ENCODE results near the gene RNF149.
"Not testable (repeated sequence)": the region's sequence is repeated elsewhere in the genome, so short reads cannot be mapped to it uniquely, and the experiment has no call there.

Gene RNF149, protein sequence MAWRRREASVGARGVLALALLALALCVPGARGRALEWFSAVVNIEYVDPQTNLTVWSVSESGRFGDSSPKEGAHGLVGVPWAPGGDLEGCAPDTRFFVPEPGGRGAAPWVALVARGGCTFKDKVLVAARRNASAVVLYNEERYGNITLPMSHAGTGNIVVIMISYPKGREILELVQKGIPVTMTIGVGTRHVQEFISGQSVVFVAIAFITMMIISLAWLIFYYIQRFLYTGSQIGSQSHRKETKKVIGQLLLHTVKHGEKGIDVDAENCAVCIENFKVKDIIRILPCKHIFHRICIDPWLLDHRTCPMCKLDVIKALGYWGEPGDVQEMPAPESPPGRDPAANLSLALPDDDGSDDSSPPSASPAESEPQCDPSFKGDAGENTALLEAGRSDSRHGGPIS

DNA sequence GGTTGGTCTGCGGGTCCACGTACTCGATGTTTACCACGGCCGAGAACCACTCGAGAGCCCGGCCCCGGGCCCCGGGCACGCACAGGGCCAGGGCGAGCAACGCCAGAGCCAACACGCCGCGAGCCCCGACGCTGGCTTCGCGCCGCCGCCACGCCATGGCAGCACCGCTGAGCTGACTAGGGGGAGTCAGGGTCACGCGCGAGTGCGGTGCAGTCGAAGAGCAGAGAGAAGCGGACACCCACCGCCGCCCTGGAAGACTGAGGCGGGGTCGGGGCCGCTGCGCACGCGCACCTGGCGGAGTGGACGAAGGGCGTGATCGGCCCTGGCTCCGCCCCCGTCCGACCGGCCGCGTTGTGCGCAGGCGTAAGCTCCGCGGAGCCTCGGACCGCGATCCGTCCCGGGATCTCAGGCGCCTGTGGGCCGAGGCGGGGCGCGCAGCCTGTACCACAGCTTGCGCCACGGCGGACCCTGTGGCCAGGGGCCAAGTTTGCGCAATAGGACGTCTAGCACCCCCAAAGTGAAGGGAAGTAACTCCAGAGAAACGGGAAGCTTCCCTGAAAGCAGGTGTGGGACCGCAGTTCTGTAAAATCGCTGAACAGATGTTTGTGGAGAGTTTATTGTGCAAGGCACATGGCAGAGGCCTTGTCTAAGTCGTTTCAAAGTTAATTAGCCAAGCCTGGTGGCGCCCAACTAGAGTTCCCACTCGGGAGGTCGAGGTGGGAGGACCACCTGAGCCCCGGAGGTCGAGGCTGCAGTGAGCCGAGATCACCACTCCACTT is at the start of gene RNF149:
Gene RNF149 (minus strand): TSS at position 270 of the 779 bp plus-strand sequence. CDS start 113 bp downstream, at position 157.
- DNase-seq (ENCODE audit: low read depth), result peak; percentile 93

DNA sequence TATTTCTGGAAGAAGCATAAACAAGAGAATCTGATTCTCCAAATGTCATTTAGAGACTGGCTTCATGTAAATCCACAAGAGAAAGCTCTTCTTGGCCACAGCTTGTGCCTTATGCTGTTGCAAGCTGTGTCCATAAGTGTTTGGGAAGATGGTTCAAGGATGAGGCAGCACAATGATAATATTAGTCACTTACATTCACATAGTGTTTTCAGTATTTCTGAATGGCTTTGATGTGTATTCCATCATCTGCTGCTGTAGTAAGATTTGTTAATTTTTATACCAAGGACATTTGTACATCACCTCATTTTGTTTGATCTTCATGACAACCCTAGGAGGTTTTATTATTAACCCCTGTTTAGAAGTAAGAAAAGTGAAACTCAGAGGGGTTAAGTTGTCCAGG is 48.9 kb upstream of the RNF149 start:
- TF ChIP-seq, protein P1, sequence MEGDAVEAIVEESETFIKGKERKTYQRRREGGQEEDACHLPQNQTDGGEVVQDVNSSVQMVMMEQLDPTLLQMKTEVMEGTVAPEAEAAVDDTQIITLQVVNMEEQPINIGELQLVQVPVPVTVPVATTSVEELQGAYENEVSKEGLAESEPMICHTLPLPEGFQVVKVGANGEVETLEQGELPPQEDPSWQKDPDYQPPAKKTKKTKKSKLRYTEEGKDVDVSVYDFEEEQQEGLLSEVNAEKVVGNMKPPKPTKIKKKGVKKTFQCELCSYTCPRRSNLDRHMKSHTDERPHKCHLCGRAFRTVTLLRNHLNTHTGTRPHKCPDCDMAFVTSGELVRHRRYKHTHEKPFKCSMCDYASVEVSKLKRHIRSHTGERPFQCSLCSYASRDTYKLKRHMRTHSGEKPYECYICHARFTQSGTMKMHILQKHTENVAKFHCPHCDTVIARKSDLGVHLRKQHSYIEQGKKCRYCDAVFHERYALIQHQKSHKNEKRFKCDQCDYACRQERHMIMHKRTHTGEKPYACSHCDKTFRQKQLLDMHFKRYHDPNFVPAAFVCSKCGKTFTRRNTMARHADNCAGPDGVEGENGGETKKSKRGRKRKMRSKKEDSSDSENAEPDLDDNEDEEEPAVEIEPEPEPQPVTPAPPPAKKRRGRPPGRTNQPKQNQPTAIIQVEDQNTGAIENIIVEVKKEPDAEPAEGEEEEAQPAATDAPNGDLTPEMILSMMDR (IDR thresholded peaks at IDR 0.05; ENCODE audit: insufficient read depth, low read depth, low read length, missing control alignments), result no peak

More for the DNA sequence above, at the start of gene RNF149:
- H3K4me3 ChIP-seq (ENCODE audit: low read depth, low read length), result peak within 1 kb of the TSS; percentile 95
- TF ChIP-seq, protein P1 (IDR thresholded peaks at IDR 0.05; ENCODE audit: insufficient read depth, low read depth, low read length, missing control alignments), result no peak

DNA sequence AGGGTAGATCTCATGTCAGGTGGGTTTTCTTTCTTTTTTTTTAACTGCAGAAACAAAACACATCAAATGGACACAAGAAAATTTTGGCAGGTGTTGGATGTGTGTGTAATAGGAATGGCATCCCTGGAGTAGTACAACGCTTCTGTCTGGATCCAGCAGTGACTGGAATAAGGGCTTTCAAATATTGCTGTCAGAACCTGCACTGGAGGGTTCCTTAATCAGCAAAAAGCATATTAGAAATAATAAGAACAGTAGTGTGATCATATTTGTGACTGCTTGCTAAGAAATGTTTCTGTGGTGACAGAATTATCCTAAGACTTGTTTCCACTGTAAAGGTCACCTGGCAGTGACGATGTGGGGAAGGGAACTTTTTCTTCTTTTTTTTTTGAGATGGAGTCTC is 48.0 kb upstream of the RNF149 start:
- no peak overlapping the region for H3K4me3 ChIP-seq (ENCODE audit: low read depth, low read length)
- no peak for DNase-seq (ENCODE audit: low read depth)
- TF ChIP-seq, protein P1 (IDR thresholded peaks at IDR 0.05; ENCODE audit: insufficient read depth, low read depth, low read length, missing control alignments), result no peak

More for the DNA sequence above, 48.9 kb upstream of the RNF149 start:
- DNase-seq (ENCODE audit: low read depth), result no peak
- no peak overlapping the region for H3K4me3 ChIP-seq (ENCODE audit: low read depth, low read length)

DNA sequence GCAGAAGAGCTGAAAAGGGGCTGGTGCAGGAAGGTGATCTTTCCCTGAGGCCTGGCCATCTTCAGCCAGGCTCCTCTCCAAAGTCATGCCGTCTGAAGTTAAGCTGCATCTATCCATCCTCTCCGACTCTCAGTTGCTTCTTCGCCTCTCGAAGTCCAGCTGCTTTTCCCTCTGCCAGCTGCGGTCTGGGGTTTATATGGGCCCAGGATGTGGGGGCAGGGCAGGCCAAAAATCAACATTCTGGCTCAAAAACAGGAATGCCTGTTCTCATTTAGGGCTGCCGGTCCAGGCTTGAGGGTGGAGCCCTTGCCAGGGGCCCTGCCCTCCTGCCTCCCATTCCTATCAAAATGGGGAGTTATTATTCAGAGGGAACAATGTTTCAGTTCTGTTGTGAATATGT is 47.6 kb upstream of the RNF149 start:
- no peak overlapping the region for H3K4me3 ChIP-seq (ENCODE audit: low read depth, low read length)
- TF ChIP-seq, protein P1 (IDR thresholded peaks at IDR 0.05; ENCODE audit: insufficient read depth, low read depth, low read length, missing control alignments), result no peak
- DNase-seq (ENCODE audit: low read depth), result no peak

DNA sequence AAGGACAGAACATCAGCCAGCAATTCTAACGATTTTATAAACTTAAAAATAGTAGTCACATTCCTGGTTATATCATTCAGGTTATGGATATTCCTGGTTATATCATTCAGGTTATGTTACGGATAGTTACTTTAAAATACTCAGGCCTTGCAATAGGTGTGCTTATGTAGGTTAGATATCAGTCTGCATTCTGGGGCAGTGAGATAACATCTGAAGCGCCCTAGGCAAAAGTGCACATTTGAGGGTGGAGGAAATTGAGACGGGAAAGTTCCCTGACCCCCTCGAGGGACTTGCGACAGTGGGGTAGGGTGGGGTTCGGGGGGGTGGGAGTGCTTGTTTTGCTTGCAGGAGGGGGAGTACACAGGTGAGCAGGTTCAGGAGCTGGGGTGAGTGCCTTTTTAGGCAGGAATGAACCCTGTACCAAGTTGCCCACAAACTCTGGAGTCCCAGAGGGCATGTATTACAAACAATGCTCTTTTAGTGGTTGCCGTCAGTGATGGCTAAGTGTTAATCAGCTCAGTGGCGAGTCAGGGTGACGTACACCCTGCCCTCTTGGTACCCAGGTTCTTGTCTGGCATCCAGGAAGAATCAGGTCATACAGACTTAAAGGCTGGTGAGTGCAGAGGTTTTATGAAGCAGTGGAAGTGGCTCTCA is 47.0 kb upstream of the RNF149 start:
- TF ChIP-seq, protein P1 (IDR thresholded peaks at IDR 0.05; ENCODE audit: insufficient read depth, low read depth, low read length, missing control alignments), result no peak
- no peak for DNase-seq (ENCODE audit: low read depth)
- H3K4me3 ChIP-seq (ENCODE audit: low read depth, low read length), result no peak overlapping the region

DNA sequence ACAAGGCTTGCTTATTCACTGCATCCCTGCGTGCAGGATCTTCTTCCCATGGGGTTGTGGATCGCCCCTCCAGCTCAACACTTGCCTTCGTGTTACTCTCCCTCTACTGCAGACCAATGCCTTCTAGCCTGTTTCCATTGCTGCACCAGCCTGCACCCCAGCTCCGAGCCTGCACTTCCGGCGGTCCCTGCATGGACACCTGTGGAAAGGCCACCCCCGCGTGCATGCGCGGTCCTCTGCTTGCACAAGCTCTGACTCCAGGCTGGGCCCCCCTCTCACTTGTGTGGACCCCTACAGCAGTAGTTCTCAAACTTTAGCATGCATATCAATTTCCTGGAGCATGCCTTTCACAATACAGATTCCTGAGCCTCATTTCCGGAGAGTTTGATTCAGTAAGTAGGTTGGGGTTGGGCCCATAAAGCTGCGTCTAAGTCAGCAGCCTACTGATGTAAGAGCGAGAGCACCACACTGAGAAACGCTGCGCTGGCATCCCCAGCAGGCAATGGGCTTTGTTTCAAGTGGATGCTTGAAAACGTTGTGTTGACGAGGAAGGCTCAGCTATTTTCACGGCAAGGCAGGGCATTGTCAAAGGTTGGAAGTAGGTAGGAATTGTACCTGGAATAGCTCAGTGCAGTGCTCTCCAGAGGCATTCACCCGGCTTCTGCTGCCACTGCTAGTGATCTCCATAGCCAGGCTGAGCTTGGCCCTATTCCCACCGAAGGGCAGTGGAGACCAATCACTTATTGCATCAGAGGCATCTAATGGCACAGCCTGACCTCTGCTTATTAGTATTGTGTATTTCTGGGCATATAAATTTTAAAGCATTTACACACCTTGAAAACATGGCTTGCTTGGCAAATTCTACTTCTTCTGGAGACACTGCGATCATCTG is 46.2 kb upstream of the RNF149 start:
- TF ChIP-seq, protein P1 (IDR thresholded peaks at IDR 0.05; ENCODE audit: insufficient read depth, low read depth, low read length, missing control alignments), result no peak
- H3K4me3 ChIP-seq (ENCODE audit: low read depth, low read length), result no peak overlapping the region

DNA sequence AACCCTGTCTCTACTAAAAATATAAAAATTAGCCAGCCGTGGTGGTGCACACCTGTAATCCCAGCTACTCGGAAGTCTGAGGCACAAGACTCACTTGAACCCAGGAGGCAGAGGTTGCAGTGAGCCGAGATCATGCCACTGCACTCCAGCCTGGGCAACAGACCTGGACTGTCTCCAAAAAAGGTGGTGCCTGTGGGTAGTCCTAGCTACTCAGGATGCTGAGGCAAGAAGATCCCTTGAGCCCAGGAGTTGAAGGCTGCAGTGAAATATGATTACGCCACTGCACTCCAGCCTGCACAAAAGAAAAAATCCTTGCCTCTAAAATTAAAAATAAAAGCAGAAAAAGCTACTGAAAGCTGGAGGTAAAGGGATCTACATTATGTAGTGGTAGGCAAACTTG is 44.1 kb upstream of the RNF149 start:
- not testable (repeated sequence) for DNase-seq (ENCODE audit: low read depth); H3K4me3 ChIP-seq (ENCODE audit: low read depth, low read length)

More for the DNA sequence above, 46.2 kb upstream of the RNF149 start:
- DNase-seq (ENCODE audit: low read depth), result no peak

All from GM12865 (cell line).